HG02759 (cell line): ENCODE results near the gene ATG5.
A peak's percentile ranks its signal among the peaks of the same experiment; 100 is the strongest.
"Not testable (repeated sequence)": the region's sequence is repeated elsewhere in the genome, so short reads cannot be mapped to it uniquely, and the experiment has no call there.

Experiments used
- ATAC-seq: cut with Tn5 transposase; IDR thresholded peaks from one replicate; pipeline ENCODE4 v1.9.1; 2021; ENCODE audit warnings: mild to moderate bottlenecking, moderate library complexity; ENCODE audit not compliant: unreplicated experiment

ATG5 gene

DNA sequence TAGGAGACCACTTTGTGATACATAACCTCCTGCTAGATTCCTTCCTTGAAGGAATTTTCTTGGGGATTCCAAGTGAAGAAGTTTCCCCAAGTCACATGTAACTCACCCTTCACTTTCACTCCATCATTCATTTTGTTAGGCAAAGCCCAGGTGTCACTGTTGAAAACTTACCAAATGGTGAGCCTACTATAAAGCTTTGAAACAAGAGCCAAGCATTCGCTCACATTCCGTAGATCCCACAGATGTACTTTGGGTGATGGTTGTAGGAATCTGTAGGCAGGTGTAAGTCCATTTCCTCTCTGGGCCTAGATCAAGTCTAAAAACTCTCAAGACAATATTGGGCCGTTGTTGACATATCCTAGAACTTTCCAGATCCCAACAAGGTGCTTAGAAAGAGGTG is 165.4 kb downstream of the ATG5 start:
- no peak for ATAC-seq

DNA sequence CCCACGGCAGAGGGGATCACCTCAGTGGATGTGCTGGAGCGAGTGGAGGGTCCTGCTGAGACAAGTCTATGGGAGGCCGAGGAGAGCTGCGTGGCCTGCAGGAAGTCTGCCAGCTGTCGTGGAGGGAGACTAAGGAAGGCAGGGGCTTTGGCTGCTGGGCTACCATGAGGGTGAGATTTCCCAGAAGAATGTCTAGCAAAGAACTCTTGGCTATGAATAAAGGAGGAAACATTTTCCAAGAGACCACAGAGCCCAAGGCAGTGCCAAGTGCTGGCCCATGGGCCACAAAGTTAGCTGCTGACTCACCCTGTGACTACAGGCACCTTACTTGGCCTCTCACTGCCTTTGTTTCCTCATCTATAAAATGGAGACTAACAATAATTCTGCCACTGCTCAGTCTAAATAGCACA is 166.0 kb downstream of the ATG5 start:
- no peak for ATAC-seq

DNA sequence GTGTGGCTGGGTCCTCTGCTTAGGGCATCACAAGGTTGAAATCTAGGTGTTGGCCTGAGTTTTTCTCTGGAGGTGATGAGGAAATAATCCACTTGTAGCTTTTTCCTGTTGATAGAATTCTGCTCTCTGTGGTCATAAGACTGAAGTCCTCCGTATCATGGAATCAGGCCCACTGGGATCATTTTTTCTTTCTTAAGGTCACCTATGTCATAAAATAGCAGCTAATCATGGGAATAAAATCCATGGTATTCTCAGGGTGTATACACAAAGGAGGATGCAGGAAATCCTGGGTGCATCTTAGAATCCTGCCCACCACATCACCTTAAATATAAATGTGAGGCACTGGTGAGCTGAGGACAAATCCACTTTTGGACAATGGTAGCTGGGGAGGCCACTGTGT is 166.7 kb downstream of the ATG5 start:
- no peak for ATAC-seq

DNA sequence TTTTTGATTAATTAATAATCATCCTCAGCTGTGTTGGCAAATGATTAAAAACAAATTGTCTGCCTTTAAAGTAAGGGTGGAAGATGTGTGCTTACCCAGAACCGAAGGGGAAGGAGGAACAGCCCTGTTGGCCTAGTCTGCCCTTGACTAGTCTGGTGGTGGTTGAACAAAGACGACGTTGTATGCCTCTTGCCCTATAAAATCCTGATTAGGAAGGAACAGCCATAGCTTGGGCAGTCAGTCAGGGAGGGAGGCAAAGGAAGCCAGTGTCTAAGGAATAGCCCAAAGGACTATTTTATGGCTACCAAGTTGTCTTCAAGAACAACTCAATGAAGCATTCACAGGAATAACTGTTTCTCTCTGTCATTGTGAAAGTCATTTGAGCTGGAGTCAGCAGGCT is 168.7 kb downstream of the ATG5 start:
- ATAC-seq, result no peak

DNA sequence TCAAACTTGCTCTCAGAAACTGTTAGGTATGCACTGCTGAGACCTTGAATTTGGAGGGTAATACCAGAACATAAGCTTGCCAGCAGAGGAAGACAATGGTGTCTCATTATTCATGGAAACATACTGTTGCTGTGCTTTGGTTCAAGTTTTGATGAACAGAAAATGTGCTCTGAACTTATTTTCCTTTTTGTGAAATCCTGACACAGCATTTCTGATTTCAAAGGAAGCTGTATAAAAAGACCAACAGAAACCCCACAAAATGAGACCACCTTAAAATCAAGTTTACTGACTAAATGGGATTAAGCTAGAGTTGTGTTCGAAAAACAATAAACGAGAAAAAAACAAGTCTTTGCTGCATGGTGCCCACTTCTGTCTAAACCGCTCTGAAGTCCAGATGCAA is 169.1 kb downstream of the ATG5 start:
- ATAC-seq, result no peak

DNA sequence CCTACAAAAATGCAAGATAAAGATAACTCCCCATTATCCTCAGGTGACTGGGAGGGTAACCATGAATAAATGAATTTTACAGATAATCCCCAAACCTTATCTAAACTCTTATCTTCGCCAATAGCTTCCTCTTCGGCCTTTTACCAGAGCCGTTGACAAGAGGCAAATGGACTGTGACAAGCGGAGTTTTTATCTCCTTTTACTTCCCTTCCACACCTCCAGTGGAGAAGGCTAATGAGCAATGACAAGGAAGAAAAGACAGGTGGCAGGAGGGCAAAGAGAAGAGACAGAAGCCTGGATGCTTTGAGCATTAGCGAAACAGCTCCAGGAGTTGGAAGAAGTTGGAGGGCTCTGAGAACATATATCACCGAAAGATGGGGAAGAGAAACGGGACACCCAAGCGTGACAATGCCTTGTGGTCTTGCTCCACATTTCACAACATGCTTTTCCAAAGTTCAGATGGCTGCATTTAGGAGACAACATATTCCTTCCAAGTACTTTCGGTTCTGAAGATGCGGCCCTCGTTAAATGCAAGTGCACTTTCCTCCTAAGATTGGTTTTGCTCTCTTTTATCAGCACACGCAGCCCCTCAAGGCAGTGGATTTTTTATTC is 170.2 kb downstream of the ATG5 start:
- no peak for ATAC-seq

DNA sequence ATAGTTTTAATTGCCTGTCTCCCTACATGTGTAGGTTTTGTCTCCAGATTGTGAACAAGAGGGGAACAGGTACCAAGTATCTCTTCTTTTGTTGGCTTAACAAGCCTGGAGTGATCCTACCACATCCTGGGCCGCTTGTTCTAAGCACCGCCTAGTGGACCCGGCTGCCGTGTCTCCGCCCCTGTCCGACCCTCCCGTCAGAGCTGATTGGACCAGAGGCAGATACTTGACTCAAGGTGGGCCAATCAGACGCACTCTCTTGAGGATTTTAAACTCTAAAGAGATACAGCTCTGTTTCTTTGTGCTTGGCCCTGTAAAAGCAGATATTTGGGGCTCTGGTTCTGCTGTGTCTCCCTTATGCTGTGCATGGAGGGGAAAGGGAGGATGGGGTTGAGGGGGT is 171.2 kb downstream of the ATG5 start:
- no peak for ATAC-seq

DNA sequence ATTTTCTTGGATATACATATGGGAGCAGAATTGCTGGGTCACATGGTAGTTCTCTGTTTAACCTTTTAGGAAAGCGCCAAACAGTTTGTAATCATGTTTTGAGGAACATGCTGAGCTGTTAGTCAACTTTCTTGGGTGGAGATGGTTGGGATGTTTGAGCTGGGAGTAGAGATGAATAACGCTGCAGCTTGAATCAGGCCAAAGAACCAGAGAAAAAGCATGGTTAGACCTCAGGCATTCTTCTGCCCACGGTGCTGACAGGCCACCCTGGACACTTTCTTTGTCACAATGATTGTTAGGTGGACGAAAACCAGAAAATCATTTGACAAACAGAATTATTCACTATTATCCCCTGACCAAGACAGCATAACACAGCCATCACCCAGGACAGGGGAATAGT is 172.6 kb downstream of the ATG5 start:
- ATAC-seq, result no peak

DNA sequence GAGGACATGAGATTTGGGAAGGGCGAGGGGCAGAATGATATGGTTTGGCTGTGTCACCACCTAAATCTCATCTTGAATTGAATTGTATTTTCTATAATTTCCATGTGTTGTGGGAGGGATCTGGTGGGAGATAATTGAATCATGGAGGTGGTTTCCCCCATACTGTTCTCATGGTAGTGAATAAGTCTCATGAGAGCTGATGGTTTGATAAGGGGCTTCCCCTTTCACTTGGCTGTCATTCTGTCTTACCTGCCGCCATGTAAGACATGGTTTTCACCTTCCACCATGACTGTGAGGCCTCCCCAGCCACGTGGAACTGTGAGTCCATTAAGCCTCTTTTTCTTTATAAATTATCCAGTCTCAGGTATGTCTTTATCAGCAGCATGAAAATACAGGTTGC is 173.1 kb downstream of the ATG5 start:
- not testable (repeated sequence) for ATAC-seq

DNA sequence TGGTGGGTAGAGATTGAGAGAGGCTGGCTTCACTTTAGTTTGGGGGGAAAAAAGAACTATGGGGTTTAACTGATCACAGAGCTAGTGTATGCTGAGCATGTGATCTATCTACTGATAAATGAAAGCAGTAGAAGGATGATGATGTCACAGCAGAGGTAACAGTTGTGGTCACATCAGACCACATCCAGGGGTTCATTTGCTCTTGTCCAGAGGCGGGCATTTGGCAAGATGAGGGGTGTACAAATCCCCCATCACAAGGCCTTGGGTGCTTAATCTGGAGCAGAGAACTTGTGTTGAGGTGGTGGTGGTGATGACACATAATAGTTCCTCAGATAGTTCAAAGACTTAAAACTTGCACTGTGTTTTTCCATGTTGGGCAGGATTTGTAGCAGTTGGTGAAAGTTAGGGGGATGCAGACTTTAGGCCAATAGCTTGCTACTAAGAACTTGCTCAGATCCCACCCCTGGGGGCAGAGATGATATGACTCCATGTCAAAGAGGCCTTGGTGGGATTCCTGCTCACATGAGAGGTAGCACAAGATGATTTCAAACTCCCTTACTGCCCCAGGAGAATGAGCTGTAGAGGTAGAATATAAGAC is 176.0 kb downstream of the ATG5 start:
- ATAC-seq, result no peak

DNA sequence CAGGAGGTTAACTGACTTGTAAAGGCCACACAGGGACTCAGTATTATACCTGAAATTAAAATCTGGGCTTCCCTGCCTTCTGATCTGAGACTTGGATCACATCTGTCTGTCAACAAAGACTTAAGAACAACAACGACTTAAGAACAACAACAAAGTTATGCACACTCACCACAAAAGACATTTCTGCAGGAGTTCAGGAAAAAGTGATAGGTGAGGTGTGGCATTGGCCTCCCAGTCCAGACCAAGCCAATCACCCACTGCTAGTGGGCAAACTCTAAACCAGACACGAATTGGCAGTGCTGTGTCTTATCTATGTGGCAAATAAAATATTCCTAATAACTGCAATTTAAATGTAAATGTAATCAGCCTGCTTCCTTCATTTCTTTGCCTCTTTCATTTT is 178.1 kb downstream of the ATG5 start:
- no peak for ATAC-seq

DNA sequence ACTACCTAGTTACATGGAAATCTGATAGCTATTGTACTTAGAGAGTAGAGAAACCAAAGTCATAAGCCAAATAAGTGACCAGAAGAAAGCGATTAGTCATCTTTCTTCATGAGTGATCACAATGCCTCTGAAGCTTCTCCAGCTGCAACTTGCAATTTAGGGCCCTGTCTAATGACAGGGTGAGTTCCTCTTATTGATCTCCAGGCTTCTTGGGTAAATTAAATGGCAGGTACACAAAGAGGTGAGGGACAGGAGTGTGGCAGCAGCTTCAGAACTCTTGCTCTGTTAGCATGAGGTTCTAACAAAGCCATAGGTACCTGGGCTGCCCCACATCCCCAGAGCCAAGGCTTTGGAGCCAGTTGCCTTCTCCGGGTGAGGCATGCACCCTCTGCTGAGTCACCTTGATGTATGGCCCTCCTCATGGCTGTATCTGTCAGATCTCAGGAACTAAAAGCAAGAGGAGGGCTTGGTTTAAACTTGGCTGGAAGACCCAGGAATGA is 178.7 kb downstream of the ATG5 start:
- peak; percentile 44 for ATAC-seq

DNA sequence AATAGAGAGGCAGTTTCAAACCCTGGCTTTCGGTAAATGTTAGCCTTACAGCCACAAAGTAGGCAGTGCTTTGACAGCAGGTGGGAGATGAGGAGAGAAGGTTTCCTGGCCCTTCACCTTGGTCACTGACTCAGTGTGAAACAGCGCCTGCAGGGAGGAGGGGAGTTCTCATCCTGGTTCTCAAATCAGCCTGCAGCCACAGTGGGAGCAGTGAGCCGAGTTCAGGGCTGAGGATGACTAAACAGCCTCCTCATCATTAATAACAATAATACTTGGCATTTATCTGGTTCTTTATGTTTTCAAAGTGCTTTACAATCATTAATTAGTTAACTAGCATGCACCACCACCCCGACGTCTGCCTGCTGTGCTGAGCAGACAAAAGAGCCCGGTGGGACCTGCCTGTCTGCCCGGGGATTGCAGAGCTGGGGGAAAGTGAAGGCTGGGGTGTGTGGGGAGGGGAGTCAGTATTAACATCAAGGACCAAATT is 179.8 kb downstream of the ATG5 start:
- ATAC-seq, result peak; percentile 34

DNA sequence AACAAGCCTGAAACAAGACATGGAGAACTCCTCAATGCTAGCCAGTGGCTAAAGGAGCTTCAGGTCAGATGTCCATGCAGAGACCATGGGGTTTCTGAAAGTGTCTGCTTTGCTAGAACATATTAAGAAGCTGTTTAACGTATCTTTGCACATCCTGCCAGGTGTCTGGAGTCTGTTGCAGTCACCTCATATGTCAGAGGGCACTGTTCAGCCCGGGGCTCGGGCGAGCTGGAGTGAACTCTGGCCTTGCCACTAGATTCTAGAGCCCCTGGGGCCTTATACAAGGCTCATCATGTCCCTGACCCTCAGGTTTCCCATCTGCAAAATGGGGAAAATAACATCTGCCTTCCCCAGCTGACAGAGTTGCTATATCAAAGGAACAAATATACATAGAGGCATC is 180.4 kb downstream of the ATG5 start:
- no peak for ATAC-seq

DNA sequence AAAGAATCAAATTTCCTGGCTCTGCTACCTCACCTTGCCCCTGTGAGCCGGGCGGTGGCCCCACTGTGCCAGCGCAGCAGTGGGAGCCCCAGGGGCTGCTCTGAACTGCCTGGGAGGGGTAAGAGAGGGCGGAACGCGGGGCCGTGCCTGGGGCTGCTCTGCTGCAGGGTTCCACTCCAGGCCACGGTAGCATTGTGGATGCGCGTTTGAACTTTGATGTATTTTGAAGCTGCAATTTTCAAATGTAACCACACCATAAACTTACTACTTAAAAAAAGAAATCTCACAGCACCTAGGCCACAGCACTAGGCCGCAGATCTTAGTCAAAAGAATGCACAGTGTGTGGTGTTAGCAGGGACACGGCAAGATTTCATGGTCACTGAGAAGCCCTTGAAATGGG is 181.9 kb downstream of the ATG5 start:
- ATAC-seq, result no peak

DNA sequence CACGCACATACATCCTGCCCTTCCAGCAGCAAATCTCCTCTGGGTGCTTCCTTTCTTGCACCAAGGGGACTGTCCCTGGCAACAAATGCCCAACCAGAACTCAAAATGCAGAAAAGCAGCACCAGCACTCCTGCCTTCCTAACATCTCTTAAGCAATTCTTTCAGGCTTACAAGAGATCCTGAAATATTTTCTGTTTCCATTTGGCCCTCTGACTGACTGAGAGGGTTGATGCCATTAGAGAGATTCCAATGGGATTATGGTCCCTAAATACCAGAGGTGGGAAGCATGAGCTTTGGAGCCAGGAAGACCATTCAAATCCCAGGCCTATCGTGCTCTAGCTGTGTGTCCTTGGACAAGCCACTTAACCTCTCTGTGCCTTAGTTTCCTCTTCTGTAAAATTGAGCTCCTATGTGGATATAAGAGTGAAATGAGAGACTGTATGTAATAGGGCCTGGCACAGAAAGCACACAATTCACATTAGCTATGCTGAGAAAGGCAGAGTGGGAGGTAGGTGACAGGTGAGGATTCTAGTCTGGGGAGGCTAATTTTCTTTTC is 182.6 kb downstream of the ATG5 start:
- ATAC-seq, result no peak

DNA sequence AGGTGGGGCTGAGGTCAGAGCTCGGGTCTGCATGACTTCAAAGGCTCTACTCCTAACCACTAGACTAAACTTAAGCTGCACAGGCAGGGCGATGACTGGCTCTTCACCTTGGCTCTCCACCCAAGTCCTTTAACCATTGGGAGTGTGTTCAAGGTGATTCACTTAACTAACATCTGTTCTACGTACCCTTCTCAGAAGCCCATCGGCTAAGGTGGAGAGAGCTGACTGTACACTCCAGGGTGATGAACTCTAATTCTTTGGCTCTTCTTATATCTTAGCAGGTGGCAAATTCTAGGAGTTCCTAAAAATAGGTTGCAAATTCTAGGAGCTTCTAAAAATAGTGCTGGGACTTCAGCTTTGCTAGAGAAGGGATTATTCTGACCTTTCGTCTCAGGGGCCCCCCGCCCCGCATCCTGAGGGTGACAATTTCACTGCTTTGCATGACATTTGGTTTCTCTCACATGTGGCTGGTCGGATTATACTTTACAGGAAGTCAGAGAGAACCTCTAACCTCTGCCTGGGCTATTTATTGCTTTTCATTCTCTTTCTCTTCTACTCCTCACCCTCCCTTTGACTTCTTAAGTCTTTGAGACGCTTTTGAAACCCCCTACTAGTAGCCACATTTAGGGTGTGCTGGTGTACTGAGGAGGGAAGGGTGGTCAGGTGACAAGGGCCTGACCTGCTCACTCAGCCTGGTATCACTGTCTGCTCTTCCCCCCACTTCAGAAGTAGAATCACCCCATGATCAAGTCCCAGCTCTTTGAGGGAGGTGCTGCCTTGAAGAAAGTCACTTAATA is 183.9 kb downstream of the ATG5 start:
- peak; percentile 81 for ATAC-seq

DNA sequence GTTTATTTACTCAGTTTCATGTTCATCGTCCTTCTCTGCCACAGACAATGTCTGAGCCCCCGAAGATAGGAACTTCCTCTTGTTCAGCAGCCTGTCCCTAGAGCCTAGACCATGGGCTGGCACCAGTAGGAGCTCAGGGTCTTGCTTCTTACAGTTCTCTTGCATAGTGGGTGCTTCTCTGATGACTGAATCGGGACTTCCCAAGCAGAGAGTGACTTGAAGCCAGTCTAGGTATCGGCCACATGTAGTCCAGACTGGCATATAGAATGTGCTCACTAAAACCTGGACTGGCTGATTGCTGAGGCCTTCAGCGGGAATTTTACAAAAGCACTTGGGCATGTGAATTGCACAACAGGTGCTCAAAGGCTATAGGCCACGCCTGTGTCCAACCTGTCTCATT is 187.4 kb downstream of the ATG5 start:
- no peak for ATAC-seq

DNA sequence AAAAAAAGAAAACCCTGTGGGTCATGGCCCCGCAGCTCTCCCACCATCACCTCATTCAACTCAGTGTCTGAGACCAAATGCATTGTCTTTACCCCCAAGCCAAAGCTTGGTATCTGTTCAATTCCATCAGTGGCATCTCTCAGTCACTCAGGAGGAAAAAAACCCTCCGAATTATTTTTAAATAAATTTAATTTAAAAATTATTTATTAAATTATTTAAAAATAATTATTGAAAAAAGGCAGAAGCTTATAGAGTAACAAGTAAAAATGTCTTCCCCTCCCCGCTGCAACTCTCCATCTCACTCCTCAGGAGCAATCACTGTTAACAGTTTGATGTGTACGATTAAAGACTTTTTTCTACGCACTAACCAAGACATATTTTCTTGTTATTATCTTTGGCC is 188.7 kb downstream of the ATG5 start:
- ATAC-seq, result no peak

DNA sequence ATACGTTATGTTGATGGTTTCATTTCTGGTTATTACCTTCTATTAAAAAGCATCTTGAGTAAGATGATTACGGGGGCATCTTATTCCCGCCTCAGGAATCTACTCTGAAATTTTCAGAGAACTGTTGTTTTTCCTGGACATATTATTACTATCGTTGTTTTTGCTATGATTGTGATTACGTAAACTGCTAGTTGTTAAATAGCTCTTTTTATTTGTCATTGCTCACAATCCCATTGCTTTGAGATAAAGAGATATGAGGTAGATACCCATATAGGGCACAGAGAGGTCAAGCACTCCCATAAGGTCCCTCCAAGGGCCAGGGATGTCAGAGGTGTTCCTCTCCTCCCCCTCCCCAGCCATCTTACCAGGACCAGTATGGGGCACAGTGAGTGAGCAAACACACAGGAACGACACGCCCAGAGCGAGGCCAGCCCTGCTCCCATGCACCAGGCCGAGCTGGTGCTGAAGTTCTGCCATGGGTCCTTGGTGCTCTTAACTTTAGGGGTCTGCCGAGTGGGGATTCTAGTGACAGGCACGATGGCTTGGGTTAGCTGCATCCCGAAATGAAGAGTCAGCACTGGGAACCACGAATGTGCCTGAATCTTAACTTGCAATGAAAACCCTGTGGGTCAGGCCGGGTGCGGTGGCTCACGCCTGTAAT is 189.5 kb downstream of the ATG5 start:
- no peak for ATAC-seq
